K562 (cell line): Measurements from ENCODE around the gene C19orf85. TPM values are rescaled to one million over a fixed set of nuclear protein-coding genes. Genes with fewer than 3 reads are reported as not detected.

Experiments used
- CBX5 ChIP-seq: IDR thresholded peaks from 2 replicates; pipeline ENCODE4 v1.6.1; 2014; ENCODE audit warnings: low read depth, borderline replicate concordance
- CREB5 ChIP-seq: fragments of 250-450 bp; sonication (Bioruptor Pico); IDR thresholded peaks from 2 replicates; pipeline ENCODE4 v1.5.0; 2020; ENCODE audit warnings: mild to moderate bottlenecking
- E2F8 ChIP-seq: fragments of 450-650 bp; IDR thresholded peaks from 2 replicates; pipeline ENCODE4 v1.7.1; 2018; ENCODE audit warnings: mild to moderate bottlenecking, low read depth; ENCODE audit not compliant: partially characterized antibody
- GABPA ChIP-seq: fragments of 200-800 bp; sonication (Bioruptor generic); conservative IDR thresholded peaks from 2 replicates; pipeline ENCODE4 v1.6.1; 2016; ENCODE audit warnings: low read depth, missing genetic modification characterization, missing compliant biosample characterization
- GTF2E2 ChIP-seq: fragments of 200-800 bp; sonication (Bioruptor generic); IDR thresholded peaks from 2 replicates; pipeline ENCODE4 v1.6.1; 2016; ENCODE audit warnings: missing genetic modification characterization, missing compliant biosample characterization
- HLTF ChIP-seq: fragments of 450-650 bp; IDR thresholded peaks from 2 replicates; pipeline ENCODE4 v1.6.1; 2016
- NONO ChIP-seq, 2 experiments: fragments of 200-400 bp in 1 of 2; fragments of 450-650 bp in 1 of 2; formaldehyde crosslinking in 1 of 2; IDR thresholded peaks; 2 replicates each; pipeline ENCODE4 v1.6.1; 2017; ENCODE audit warnings: low read depth in 2 of 2, mild to moderate bottlenecking in 2 of 2, moderate library complexity in 2 of 2, low read length in 1 of 2
- POLR2B ChIP-seq: fragments of 450-650 bp; IDR thresholded peaks from 2 replicates; pipeline ENCODE4 v1.6.1; 2018; ENCODE audit warnings: low read depth; ENCODE audit not compliant: partially characterized antibody
- RAD21 ChIP-seq, 2 experiments: fragments of 250-450 bp in 1 of 2; fragments of 450-650 bp in 1 of 2; sonication (Bioruptor Pico) in 1 of 2; formaldehyde crosslinking in 1 of 2; IDR thresholded peaks in 1 of 2; conservative IDR thresholded peaks in 1 of 2; 2 replicates each; pipeline versions ENCODE4 v1.4.0 to v1.8.0; 2020 to 2022; ENCODE audit warnings: mild to moderate bottlenecking in 2 of 2, moderate library complexity in 1 of 2
- RBM25 ChIP-seq: fragments of 200-400 bp; formaldehyde crosslinking; IDR thresholded peaks from 2 replicates; pipeline ENCODE4 v1.6.1; 2018; ENCODE audit warnings: low read length, low read depth, moderate library complexity; ENCODE audit not compliant: severe bottlenecking
- SIRT6 ChIP-seq: IDR thresholded peaks from one replicate; pipeline ENCODE4 v1.6.1; 2012; ENCODE audit warnings: low read depth, mild to moderate bottlenecking, control low read depth, inconsistent platforms, low read length, moderate library complexity
- TAF15 ChIP-seq: fragments of 200-400 bp; formaldehyde crosslinking; IDR thresholded peaks from 2 replicates; pipeline ENCODE4 v1.6.1; 2017; ENCODE audit warnings: mild to moderate bottlenecking, low read depth, low read length, moderate library complexity
- XRCC5 ChIP-seq: fragments of 200-400 bp; formaldehyde crosslinking; IDR thresholded peaks from 2 replicates; pipeline ENCODE4 v1.6.1; 2017; ENCODE audit warnings: low read depth, mild to moderate bottlenecking, low read length
- ZBTB7A ChIP-seq: IDR thresholded peaks from 2 replicates; pipeline ENCODE4 v1.6.1; 2011; ENCODE audit warnings: low read depth, mild to moderate bottlenecking, low read length, moderate library complexity, borderline replicate concordance; ENCODE audit not compliant: control insufficient read depth
- ZC3H4 ChIP-seq: sonication (generic); formaldehyde crosslinking; IDR thresholded peaks from 2 replicates; pipeline ENCODE4 v1.9.0; 2021; ENCODE audit warnings: missing genetic modification reagents, borderline replicate concordance
- ZNF277 ChIP-seq: fragments of 250-450 bp; sonication (Bioruptor Pico); IDR thresholded peaks from 2 replicates; pipeline ENCODE4 v1.8.0; 2022; ENCODE audit warnings: inconsistent platforms, mild to moderate bottlenecking, moderate library complexity, borderline replicate concordance
- ZNF511 ChIP-seq: sonication (generic); formaldehyde crosslinking; IDR thresholded peaks from 2 replicates; pipeline ENCODE4 v1.8.0; 2022; ENCODE audit warnings: mild to moderate bottlenecking, missing genetic modification reagents
- polyA plus RNA-seq, 8 experiments: library from polyadenylated mRNA; depleted of rRNA in 4 of 8; stranded (reverse) in 5 of 8; unstranded in 3 of 8; fragments of >200 nt; fragmentation: Nextera tagmentation in 2 of 8; fragmentation: Illumina TruSeq in 1 of 8; extraction: Ambion mirVana in 2 of 8; extraction: Trizol in 1 of 8; gene quantifications; 2 replicates each; pipeline versions ENCODE4 v1.2.1 to v1.2.3, GENCODE V29; 2011 to 2014; ENCODE audit warnings: inconsistent platforms in 1 of 8, missing spikeins in 1 of 8
- total RNA-seq, 7 experiments: library from RNA; depleted of rRNA in 6 of 7; stranded (reverse); fragments of >200 nt in 6 of 7; fragmentation: Illumina TruSeq in 2 of 7; extraction: Trizol in 2 of 7; gene quantifications; 2 replicates each; pipeline versions ENCODE4 v1.2.1 to v1.2.3, GENCODE V29; 2011 to 2021; ENCODE audit warnings: low replicate concordance in 1 of 7

Gene C19orf85
- total and polyA plus RNA-seq, 9 of the 15 experiments (the other 6 are each of a cell fraction or from before 2014, with no cell fraction given), result not detected

- no peak for TF ChIP-seq CREB5 (CRISPR knock-in tag)
- no peak for TF ChIP-seq ZNF277 (CRISPR knock-in tag)
- peak; percentile 69 for TF ChIP-seq SIRT6
- no peak for TF ChIP-seq ZC3H4
- TF ChIP-seq GTF2E2 (tag), result no peak
- no peak for TF ChIP-seq CBX5
- no peak for TF ChIP-seq RAD21 (CRISPR knock-in tag; conservative IDR thresholded peaks at IDR 0.05 in 1 of 2, IDR thresholded peaks at IDR 0.05 in 1 of 2)
- no peak for TF ChIP-seq RBM25
- no peak for TF ChIP-seq TAF15
- TF ChIP-seq XRCC5, result no peak
- 0 out of 2 replicates have a peak, but pooled peaks have one; percentile 17 for TF ChIP-seq ZNF511 (CRISPR knock-in tag)
- TF ChIP-seq ZBTB7A, result peak; percentile 97
- peak; percentile 95 for TF ChIP-seq GABPA (tag)
- TF ChIP-seq E2F8, result peak; percentile 40
- TF ChIP-seq NONO (IDR thresholded peaks at IDR 0.05; ENCODE audit: low read depth in 2 of 2, low read length in 1 of 2), result 0 out of 4 replicates have a peak, but pooled peaks of 1 of the 2 experiments have one; percentile 25
- TF ChIP-seq POLR2B, result peak; percentile 50
- peak; percentile 32; the same call in 1 of the 2 replicates for TF ChIP-seq HLTF
These were observed 20.3 kb upstream of the C19orf85 start, which contains the start of gene NAT14 (continued) for GRCh38 chr19:55484593-55485438.
